ENCODE data around the gene RMDN3.

Gene RMDN3

DNA sequence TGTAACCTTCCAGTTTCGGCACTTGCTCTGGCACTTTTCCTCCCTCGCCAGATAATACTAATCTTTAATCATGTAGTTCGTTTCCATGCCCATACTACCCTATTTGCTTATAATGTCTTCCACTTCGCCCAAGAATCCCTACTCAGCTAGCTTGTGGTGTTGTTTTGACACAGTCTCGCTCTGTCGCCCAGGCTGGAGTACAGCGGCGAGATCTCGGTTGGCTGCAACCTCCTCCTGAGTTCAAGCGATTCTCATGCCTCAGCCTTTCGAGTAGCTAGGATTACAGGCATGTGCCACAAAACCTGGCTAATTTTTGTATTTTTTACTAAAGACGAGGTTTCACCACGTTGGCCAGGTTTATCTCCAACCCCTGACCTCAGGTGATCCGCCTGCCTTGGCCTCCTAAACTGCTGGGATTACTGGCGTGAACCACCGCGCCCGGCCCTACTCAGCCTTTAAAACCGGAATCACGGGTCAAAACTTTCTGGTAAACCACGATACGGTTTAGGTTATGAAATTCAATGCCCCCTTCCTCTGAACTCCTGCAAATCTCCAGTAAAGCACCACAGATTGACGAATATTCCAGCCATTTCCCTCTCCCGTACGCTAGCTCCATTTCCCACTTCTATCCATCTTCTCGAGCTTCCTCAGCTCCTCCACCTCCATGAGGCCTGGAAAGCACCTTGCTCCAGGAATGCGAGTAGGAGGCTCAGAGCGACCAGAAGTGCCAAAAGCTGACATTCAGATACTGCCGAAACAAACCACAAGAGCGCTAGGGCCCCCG, 61.0 kb downstream of the RMDN3 start:
- no peak for DNase-seq (ENCODE audit: low spot score)

DNA sequence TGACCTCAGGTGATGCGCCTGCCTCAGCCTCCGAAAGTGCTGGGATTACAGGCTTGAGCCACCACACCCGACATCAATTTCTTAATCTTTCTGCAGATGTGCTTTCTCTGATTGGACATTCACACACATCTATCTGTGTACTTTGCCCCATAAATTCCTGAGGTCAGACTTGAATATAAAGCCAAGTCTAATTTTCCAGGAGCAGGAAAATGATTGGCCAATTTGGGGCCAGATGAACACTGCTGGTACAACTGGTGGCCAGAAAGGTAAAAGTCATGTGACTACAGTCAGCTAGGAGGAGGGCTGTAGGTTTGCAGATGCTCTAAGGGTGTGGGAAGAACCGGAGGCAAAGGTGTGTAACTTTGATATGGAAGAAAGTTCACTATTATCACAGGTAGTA, 63.3 kb downstream of the RMDN3 start:
- no peak for DNase-seq (ENCODE audit: low spot score)

GRCh38 chr15:40688932-40689799, 65.9 kb downstream of the RMDN3 start:
- no peak for DNase-seq (ENCODE audit: low spot score)
